K562 (cell line): Measurements from ENCODE around the gene ZBTB16. TPM values are rescaled to one million over a fixed set of nuclear protein-coding genes. Genes with fewer than 3 reads are reported as not detected.
A peak's percentile ranks its signal among the peaks of the same experiment; 100 is the strongest.

Experiments used
- BCL6 ChIP-seq: fragments of 250-450 bp; sonication (Bioruptor Pico); IDR thresholded peaks from 2 replicates; pipeline ENCODE4 v1.4.0; 2020
- HLTF ChIP-seq: fragments of 450-650 bp; IDR thresholded peaks from 2 replicates; pipeline ENCODE4 v1.6.1; 2016
- MEIS2 ChIP-seq: fragments of 450-650 bp; IDR thresholded peaks from 2 replicates; pipeline ENCODE4 v1.6.1; 2014; ENCODE audit warnings: mild to moderate bottlenecking; ENCODE audit not compliant: partially characterized antibody
- MGA ChIP-seq: fragments of 450-650 bp; IDR thresholded peaks from 2 replicates; pipeline ENCODE4 v1.6.1; 2016; ENCODE audit warnings: mild to moderate bottlenecking, moderate library complexity
- NCOA4 ChIP-seq: fragments of 450-650 bp; IDR thresholded peaks from 2 replicates; pipeline ENCODE4 v1.6.1; 2018; ENCODE audit warnings: mild to moderate bottlenecking; ENCODE audit not compliant: partially characterized antibody
- POLR2A ChIP-seq: fragments of 450-650 bp; conservative IDR thresholded peaks from 2 replicates; pipeline ENCODE4 v1.6.1; 2016
- SOX6 ChIP-seq: fragments of 450-650 bp; IDR thresholded peaks from 2 replicates; pipeline ENCODE4 v1.6.1; 2014; ENCODE audit warnings: mild to moderate bottlenecking
- SREBF2 ChIP-seq: sonication (generic); formaldehyde crosslinking; IDR thresholded peaks from 2 replicates; pipeline ENCODE4 v1.4.0; 2020; ENCODE audit warnings: mild to moderate bottlenecking, missing genetic modification reagents
- STAT5A ChIP-seq: IDR thresholded peaks from 2 replicates; pipeline ENCODE4 v1.6.1; 2012; ENCODE audit warnings: low read length, inconsistent platforms, borderline replicate concordance
- TRIM25 ChIP-seq: fragments of 450-650 bp; IDR thresholded peaks from 2 replicates; pipeline ENCODE4 v1.7.0; 2016; ENCODE audit warnings: borderline replicate concordance
- ZNF253 ChIP-seq: fragments of 250-450 bp; sonication (Bioruptor Pico); conservative IDR thresholded peaks from 2 replicates; pipeline ENCODE4 v1.6.1; 2021; ENCODE audit warnings: mild to moderate bottlenecking
- ZNF445 ChIP-seq: fragments of 250-450 bp; sonication (Bioruptor Pico); IDR thresholded peaks from 2 replicates; pipeline ENCODE4 v1.4.0; 2020; ENCODE audit warnings: low read depth, mild to moderate bottlenecking, moderate library complexity
- ZNF77 ChIP-seq: fragments of 250-450 bp; sonication (Bioruptor Pico); IDR thresholded peaks from 2 replicates; pipeline ENCODE4 v1.5.0; 2020
- polyA plus RNA-seq, 8 experiments: library from polyadenylated mRNA; depleted of rRNA in 4 of 8; stranded (reverse) in 5 of 8; unstranded in 3 of 8; fragments of >200 nt; fragmentation: Nextera tagmentation in 2 of 8; fragmentation: Illumina TruSeq in 1 of 8; extraction: Ambion mirVana in 2 of 8; extraction: Trizol in 1 of 8; gene quantifications; 2 replicates each; pipeline versions ENCODE4 v1.2.1 to v1.2.3, GENCODE V29; 2011 to 2014; ENCODE audit warnings: inconsistent platforms in 1 of 8, missing spikeins in 1 of 8
- total RNA-seq, 7 experiments: library from RNA; depleted of rRNA in 6 of 7; stranded (reverse); fragments of >200 nt in 6 of 7; fragmentation: Illumina TruSeq in 2 of 7; extraction: Trizol in 2 of 7; gene quantifications; 2 replicates each; pipeline versions ENCODE4 v1.2.1 to v1.2.3, GENCODE V29; 2011 to 2021; ENCODE audit warnings: low replicate concordance in 1 of 7
- TF ChIP-seq, protein P1 (sequence below): sonication (generic); formaldehyde crosslinking; IDR thresholded peaks from 2 replicates; pipeline ENCODE4 v1.8.1; 2023; ENCODE audit warnings: mild to moderate bottlenecking, missing genetic modification reagents

The ZBTB16 gene
- total and polyA plus RNA-seq, 9 of the 15 experiments (the other 6 are each of a cell fraction or from before 2014, with no cell fraction given): 0.06 to 0.40 (median 0.24) TPM; not detected in 4

DNA sequence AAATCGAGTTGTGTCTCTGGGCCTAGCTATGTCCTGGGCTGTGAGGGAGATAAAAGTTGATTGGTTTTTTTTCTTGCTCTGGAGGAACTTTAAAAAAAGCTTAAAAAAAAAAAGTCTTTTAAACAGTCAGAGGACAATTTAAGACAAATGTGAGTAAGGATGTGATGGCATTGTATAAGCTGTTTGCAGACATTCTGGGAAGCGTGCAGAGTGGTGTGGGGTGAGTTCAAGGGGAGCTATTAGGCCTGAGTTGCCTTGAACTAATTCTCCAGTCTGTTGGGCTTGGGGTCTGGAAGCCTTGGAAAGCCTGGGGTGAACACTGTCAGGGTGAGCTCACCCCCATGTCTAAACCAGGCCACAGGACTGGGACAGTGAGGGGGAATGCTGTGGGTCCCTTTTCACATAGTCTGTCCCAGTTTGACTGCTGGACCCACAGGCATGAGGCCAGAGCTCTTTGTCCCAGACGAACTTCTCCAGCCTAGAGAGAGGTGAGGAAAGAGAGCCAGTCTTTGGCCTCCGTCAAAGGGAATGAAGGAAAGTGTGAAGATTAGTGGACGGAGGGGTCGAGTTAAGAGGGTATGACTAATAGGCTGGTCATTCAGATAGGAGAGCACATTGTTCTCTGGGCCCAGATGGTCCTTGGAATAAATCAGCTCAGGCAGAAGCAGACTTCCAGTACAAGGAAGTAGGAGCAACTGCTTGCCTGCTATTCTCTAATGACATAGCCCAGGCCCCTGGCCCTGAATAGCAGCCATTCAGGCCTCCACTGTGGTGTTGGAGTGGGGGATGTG is 160.2 kb downstream of the ZBTB16 start (continued):
- TF ChIP-seq, protein P1, sequence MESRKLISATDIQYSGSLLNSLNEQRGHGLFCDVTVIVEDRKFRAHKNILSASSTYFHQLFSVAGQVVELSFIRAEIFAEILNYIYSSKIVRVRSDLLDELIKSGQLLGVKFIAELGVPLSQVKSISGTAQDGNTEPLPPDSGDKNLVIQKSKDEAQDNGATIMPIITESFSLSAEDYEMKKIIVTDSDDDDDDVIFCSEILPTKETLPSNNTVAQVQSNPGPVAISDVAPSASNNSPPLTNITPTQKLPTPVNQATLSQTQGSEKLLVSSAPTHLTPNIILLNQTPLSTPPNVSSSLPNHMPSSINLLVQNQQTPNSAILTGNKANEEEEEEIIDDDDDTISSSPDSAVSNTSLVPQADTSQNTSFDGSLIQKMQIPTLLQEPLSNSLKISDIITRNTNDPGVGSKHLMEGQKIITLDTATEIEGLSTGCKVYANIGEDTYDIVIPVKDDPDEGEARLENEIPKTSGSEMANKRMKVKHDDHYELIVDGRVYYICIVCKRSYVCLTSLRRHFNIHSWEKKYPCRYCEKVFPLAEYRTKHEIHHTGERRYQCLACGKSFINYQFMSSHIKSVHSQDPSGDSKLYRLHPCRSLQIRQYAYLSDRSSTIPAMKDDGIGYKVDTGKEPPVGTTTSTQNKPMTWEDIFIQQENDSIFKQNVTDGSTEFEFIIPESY (CRISPR knock-in tag): no peak
- TF ChIP-seq ZNF445 (CRISPR knock-in tag) (no peak), HLTF (no peak), MEIS2 (peak; percentile 20), TRIM25 (no peak), BCL6 (no peak), SREBF2 (CRISPR knock-in tag) (no peak), STAT5A (no peak; the same call in 1 of the 2 replicates), MGA (peak; percentile 65), POLR2A (no peak), ZNF253 (CRISPR knock-in tag) (no peak), ZNF77 (CRISPR knock-in tag) (no peak), NCOA4 (no peak), SOX6 (0 out of 2 replicates have a peak, but pooled peaks have one; percentile 66)
